ENCODE data around the gene LILRB2. TPM values are rescaled to one million over a fixed set of nuclear protein-coding genes. Genes with fewer than 3 reads are reported as not detected.
"Not testable (repeated sequence)": the region's sequence is repeated elsewhere in the genome, so short reads cannot be mapped to it uniquely, and the experiment has no call there.

Gene LILRB2
- total RNA-seq, 1 donor from 2014 or later = not detected

DNA sequence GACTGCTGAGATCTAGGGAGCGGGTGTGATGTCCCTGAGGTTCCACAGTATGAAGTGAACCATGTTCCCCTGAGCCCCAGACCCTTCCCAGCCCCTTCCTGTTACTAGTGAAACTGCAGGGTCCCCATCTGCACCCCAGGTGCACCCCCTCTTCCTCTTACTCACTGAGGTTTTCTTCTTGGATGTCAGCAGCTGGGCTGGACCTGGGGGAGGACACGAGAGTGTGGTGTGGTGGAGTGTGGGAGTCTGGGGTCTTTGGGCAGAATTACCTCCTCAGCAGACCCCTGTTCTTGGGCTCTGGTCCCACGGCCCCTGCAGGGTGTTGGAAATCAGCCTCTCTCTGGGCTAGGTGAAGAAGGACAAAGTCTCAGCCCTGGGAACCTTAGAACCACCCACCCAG, 35.0 kb downstream of the LILRB2 start:
- no peaks in the 10 kb centered on the region for H3K36me3 Mint-ChIP-seq (ENCODE audit: insufficient read depth)
- H3K27me3 Mint-ChIP-seq = peaks cover 27% of the 10 kb centered on the region
- no peak for DNase-seq (ENCODE audit: low spot score, unreplicated experiment)
- H3K9me3 Mint-ChIP-seq (ENCODE audit: low read depth) = no peaks in the 10 kb centered on the region
- no peak overlapping the region for H3K27ac Mint-ChIP-seq
- no peak overlapping the region for H3K4me3 Mint-ChIP-seq (ENCODE audit: low read depth)
- no peaks in the 10 kb centered on the region for H3K4me1 Mint-ChIP-seq (ENCODE audit: low read depth)
- TF ChIP-seq, protein P1, sequence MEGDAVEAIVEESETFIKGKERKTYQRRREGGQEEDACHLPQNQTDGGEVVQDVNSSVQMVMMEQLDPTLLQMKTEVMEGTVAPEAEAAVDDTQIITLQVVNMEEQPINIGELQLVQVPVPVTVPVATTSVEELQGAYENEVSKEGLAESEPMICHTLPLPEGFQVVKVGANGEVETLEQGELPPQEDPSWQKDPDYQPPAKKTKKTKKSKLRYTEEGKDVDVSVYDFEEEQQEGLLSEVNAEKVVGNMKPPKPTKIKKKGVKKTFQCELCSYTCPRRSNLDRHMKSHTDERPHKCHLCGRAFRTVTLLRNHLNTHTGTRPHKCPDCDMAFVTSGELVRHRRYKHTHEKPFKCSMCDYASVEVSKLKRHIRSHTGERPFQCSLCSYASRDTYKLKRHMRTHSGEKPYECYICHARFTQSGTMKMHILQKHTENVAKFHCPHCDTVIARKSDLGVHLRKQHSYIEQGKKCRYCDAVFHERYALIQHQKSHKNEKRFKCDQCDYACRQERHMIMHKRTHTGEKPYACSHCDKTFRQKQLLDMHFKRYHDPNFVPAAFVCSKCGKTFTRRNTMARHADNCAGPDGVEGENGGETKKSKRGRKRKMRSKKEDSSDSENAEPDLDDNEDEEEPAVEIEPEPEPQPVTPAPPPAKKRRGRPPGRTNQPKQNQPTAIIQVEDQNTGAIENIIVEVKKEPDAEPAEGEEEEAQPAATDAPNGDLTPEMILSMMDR (IDR thresholded peaks at IDR 0.05; ENCODE audit: unreplicated experiment) = no peak

DNA sequence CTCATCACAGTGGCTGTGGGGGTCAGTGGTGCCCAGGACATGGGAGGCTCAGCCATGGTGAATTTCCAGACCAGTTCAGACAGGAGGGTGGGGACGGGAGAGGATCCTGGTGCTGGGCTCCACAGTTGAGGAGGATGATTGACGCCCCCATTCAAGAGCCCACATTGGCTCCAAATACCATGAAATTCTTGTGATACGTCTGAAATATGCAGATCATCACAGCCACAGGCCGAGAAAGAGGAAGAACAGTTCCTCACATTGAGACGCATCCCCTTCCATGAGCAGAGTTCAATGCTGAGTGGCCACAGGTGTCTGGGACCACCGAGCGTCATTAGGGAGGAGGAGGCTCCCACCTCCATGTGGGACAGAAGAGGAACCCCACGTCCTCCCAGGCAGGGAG, 37.1 kb downstream of the LILRB2 start:
- not testable (repeated sequence) for H3K4me3 Mint-ChIP-seq (ENCODE audit: low read depth); H3K27ac Mint-ChIP-seq; DNase-seq (ENCODE audit: low spot score, unreplicated experiment); H3K9me3 Mint-ChIP-seq (ENCODE audit: low read depth); H3K4me1 Mint-ChIP-seq (ENCODE audit: low read depth); H3K36me3 Mint-ChIP-seq (ENCODE audit: insufficient read depth)
- H3K27me3 Mint-ChIP-seq = peaks cover 22% of the 10 kb centered on the region

DNA sequence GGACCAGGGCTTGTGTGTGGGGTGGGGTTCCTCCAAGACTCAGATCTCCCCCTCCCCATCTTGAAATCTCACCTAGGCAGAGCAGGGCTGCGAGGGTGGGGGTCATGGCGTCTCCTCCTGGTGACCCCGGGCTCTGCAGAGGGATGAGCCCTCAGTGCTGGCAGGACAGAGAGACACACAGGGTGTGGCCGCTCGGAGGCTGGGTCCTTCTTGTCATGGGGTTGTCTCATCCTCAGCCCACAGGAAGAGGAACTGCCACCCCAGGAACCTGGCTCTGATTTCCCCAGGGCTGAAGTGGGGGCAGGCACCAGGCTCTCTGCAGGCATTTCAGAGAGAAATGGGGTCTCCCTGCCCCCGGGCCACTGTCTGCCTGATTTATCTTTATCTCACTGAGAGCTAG, 38.3 kb downstream of the LILRB2 start, which contains the start of gene LILRA6:
Gene LILRA6 (minus strand): TSS at position 145 of the 400 bp plus-strand sequence.
- H3K36me3 Mint-ChIP-seq (ENCODE audit: insufficient read depth); H3K9me3 Mint-ChIP-seq (ENCODE audit: low read depth); H3K27ac Mint-ChIP-seq; H3K4me3 Mint-ChIP-seq (ENCODE audit: low read depth); DNase-seq (ENCODE audit: low spot score, unreplicated experiment); H3K4me1 Mint-ChIP-seq (ENCODE audit: low read depth): not testable (repeated sequence)
- peaks cover 30% of the 10 kb centered on the region for H3K27me3 Mint-ChIP-seq

GRCh38 chr19:54242234-54242633, 38.7 kb downstream of the LILRB2 start:
- H3K4me1 Mint-ChIP-seq (ENCODE audit: low read depth); DNase-seq (ENCODE audit: low spot score, unreplicated experiment); H3K9me3 Mint-ChIP-seq (ENCODE audit: low read depth); H3K36me3 Mint-ChIP-seq (ENCODE audit: insufficient read depth); H3K27ac Mint-ChIP-seq; H3K4me3 Mint-ChIP-seq (ENCODE audit: low read depth): not testable (repeated sequence)
- peaks cover 30% of the 10 kb centered on the region for H3K27me3 Mint-ChIP-seq

- not testable (repeated sequence) for H3K4me3 Mint-ChIP-seq (ENCODE audit: low read depth); H3K9me3 Mint-ChIP-seq (ENCODE audit: low read depth); DNase-seq (ENCODE audit: low spot score, unreplicated experiment); H3K27ac Mint-ChIP-seq; H3K36me3 Mint-ChIP-seq (ENCODE audit: insufficient read depth); H3K4me1 Mint-ChIP-seq (ENCODE audit: low read depth)
- peaks cover 37% of the 10 kb centered on the region for H3K27me3 Mint-ChIP-seq
These were observed 40.3 kb downstream of the LILRB2 start for GRCh38 chr19:54240372-54241336.

DNA sequence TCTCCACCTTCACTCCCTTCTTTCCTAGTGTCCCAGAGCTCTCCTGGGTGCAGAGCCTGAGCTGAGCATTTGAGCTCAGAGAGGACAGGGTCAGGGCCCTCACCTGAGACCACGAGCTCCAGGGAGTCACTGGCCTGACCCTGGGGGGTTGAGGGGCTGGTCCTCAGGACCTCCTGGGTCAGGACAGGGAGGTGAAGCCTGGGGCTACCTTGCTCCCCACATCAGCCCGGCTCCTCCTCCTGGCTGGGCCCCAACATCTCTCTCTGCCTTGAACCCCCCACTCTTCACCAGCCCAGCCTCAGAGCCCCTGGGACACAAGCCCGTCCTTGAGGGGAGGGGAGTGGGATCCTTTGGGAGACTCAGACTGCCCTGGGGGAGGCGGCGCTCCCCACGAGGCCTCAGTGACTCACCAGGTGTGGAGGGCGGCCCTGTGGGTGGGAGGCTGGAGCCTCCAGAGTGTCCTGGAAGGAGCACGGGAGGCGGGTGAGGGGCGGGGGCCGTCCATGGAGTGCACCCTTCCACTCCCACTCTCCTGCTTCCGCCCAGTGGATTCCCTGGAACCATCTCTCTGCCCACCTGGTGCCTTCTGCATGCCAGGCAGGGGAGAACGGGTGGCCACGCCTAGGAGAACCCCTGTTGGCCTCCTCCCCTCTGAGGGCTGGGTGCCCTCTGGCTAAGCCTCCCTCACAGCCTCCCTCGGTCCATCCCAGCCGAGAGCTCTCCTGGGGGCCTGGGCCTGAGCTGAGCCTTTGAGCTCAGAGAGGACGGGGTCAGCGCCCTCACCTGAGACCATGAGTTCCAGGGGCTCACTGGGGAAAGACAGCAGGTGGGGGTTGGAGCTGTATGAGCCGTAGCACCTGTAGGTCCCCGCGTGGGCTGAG, 41.2 kb downstream of the LILRB2 start:
- not testable (repeated sequence) for H3K9me3 Mint-ChIP-seq (ENCODE audit: low read depth); H3K36me3 Mint-ChIP-seq (ENCODE audit: insufficient read depth); H3K4me1 Mint-ChIP-seq (ENCODE audit: low read depth); H3K27ac Mint-ChIP-seq; H3K4me3 Mint-ChIP-seq (ENCODE audit: low read depth); DNase-seq (ENCODE audit: low spot score, unreplicated experiment)
- peaks cover 37% of the 10 kb centered on the region for H3K27me3 Mint-ChIP-seq

DNA sequence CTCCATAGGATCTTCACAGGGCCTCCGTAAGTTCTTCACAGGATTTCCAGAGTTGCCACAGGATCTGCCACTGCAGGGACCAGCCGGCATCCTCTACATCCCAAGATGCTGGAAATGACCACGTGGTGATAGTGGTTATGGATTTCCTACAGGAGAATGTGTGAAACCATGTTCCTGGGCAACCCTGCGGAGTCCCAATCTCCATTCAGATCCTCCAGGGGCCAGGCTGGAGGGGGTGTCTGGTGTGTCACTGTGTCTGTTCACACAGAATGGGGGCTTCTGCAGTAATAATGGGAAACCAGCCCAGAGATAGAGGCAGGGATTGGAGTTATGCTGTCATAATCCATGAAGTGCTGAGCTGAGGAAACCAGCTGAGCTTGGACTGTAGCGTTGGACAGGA, 47.0 kb downstream of the LILRB2 start:
- Mint-ChIP-seq H3K36me3 (ENCODE audit: insufficient read depth) (no peaks in the 10 kb centered on the region), H3K27ac (no peak overlapping the region), H3K27me3 (peaks cover 66% of the 10 kb centered on the region), H3K4me3 (ENCODE audit: low read depth) (no peak overlapping the region), H3K4me1 (ENCODE audit: low read depth) (peaks cover 2% of the 10 kb centered on the region), H3K9me3 (ENCODE audit: low read depth) (peaks cover 7% of the 10 kb centered on the region)
- TF ChIP-seq, protein P1 (IDR thresholded peaks at IDR 0.05; ENCODE audit: unreplicated experiment) = no peak
- no peak for DNase-seq (ENCODE audit: low spot score, unreplicated experiment)

Data from progenitor cell of endocrine pancreas (in vitro differentiated cells).